Effector memory CD4-positive, alpha-beta T cell (primary cell): Measurements from ENCODE around the gene AHNAK.
"Not testable (repeated sequence)": the region's sequence is repeated elsewhere in the genome, so short reads cannot be mapped to it uniquely, and the experiment has no call there.

ENCODE experiments used
- DNase-seq, 3 donors: peaks; one replicate each; pipeline ENCODE4 v3.0.0-alpha.2; 2020
- H3K27ac ChIP-seq: 2 replicates; pipeline ENCODE4 v1.7.0; 2013; ENCODE audit warnings: mild to moderate bottlenecking, low read length, moderate library complexity; ENCODE audit not compliant: insufficient read depth, poor library complexity, severe bottlenecking
- H3K27me3 ChIP-seq: replicated peaks from 2 replicates; pipeline ENCODE4 v1.7.0; 2013; ENCODE audit warnings: mild to moderate bottlenecking, low read length; ENCODE audit not compliant: insufficient read depth, control insufficient read depth, poor library complexity, severe bottlenecking
- H3K36me3 ChIP-seq: 2 replicates; pipeline ENCODE4 v1.7.0; 2013; ENCODE audit warnings: mild to moderate bottlenecking, low read length, moderate library complexity; ENCODE audit not compliant: control insufficient read depth, insufficient read depth
- H3K4me1 ChIP-seq: 2 replicates; pipeline ENCODE4 v1.7.0; 2013; ENCODE audit warnings: low read length, mild to moderate bottlenecking; ENCODE audit not compliant: control insufficient read depth, insufficient read depth, poor library complexity, severe bottlenecking
- H3K4me3 ChIP-seq: 2 replicates; pipeline ENCODE4 v1.7.0; 2013; ENCODE audit warnings: low read length, low read depth, mild to moderate bottlenecking; ENCODE audit not compliant: insufficient read depth, poor library complexity, severe bottlenecking
- H3K9me3 ChIP-seq: 2 replicates; pipeline ENCODE4 v1.7.0; 2013; ENCODE audit warnings: mild to moderate bottlenecking, low read length, moderate library complexity; ENCODE audit not compliant: control insufficient read depth

AHNAK gene

GRCh38 chr11:62581735-62582134 lies 35.1 kb upstream of the AHNAK start:
- H3K4me1 ChIP-seq, H3K4me3 ChIP-seq, H3K27me3 ChIP-seq, H3K9me3 ChIP-seq, DNase-seq, H3K27ac ChIP-seq: not testable (repeated sequence)
- peaks cover 48% of the 10 kb centered on the region for H3K36me3 ChIP-seq

- Histone ChIP-seq H3K9me3 (no peaks in the 10 kb centered on the region), H3K4me3 (no peak overlapping the region), H3K36me3 (peaks cover 46% of the 10 kb centered on the region), H3K27ac (no peak overlapping the region), H3K4me1 (no peaks in the 10 kb centered on the region), H3K27me3 (no peaks in the 10 kb centered on the region)
- no peak for DNase-seq
These were observed 34.5 kb upstream of the AHNAK start for GRCh38 chr11:62580959-62581715.

- no peaks in the 10 kb centered on the region for H3K4me1 ChIP-seq
- DNase-seq, result no peak
- peaks cover 36% of the 10 kb centered on the region for H3K36me3 ChIP-seq
- no peaks in the 10 kb centered on the region for H3K27me3 ChIP-seq
- H3K4me3 ChIP-seq, result no peak overlapping the region
- no peaks in the 10 kb centered on the region for H3K9me3 ChIP-seq
- no peak overlapping the region for H3K27ac ChIP-seq
These were observed 32.6 kb upstream of the AHNAK start for GRCh38 chr11:62579252-62579651.

GRCh38 chr11:62578541-62578940 lies 31.9 kb upstream of the AHNAK start:
- Histone ChIP-seq H3K4me3 (no peak overlapping the region), H3K27ac (no peak overlapping the region), H3K27me3 (no peaks in the 10 kb centered on the region), H3K36me3 (peaks cover 34% of the 10 kb centered on the region), H3K9me3 (no peaks in the 10 kb centered on the region), H3K4me1 (no peaks in the 10 kb centered on the region)
- DNase-seq, result no peak

GRCh38 chr11:62577046-62577714 lies 30.6 kb upstream of the AHNAK start:
- H3K36me3 ChIP-seq, result peaks cover 30% of the 10 kb centered on the region
- no peak overlapping the region for H3K27ac ChIP-seq
- no peak for DNase-seq
- no peak overlapping the region for H3K4me3 ChIP-seq
- H3K4me1 ChIP-seq, result peaks cover 12% of the 10 kb centered on the region
- no peaks in the 10 kb centered on the region for H3K27me3 ChIP-seq
- H3K9me3 ChIP-seq, result no peaks in the 10 kb centered on the region

- Histone ChIP-seq H3K9me3 (no peaks in the 10 kb centered on the region), H3K27ac (no peak overlapping the region), H3K4me3 (no peak overlapping the region), H3K36me3 (peaks cover 34% of the 10 kb centered on the region), H3K27me3 (no peaks in the 10 kb centered on the region), H3K4me1 (peaks cover 15% of the 10 kb centered on the region)
- no peak for DNase-seq
These were observed 29.2 kb upstream of the AHNAK start for GRCh38 chr11:62575837-62576236.

- no peak overlapping the region for H3K4me3 ChIP-seq
- H3K27ac ChIP-seq, result no peak overlapping the region
- DNase-seq, result no peak
- H3K36me3 ChIP-seq, result peaks cover 39% of the 10 kb centered on the region
- H3K27me3 ChIP-seq, result no peaks in the 10 kb centered on the region
- peaks cover 15% of the 10 kb centered on the region for H3K4me1 ChIP-seq
- no peaks in the 10 kb centered on the region for H3K9me3 ChIP-seq
These were observed 28.6 kb upstream of the AHNAK start for GRCh38 chr11:62575156-62575555.

- Histone ChIP-seq H3K27me3 (no peaks in the 10 kb centered on the region), H3K4me3 (peak overlapping the region; percentile 84), H3K27ac (peak overlapping the region; percentile 79), H3K9me3 (no peaks in the 10 kb centered on the region), H3K4me1 (peaks cover 15% of the 10 kb centered on the region), H3K36me3 (peaks cover 45% of the 10 kb centered on the region)
- no peak for DNase-seq
These were observed 27.9 kb upstream of the AHNAK start for GRCh38 chr11:62574363-62575071.

GRCh38 chr11:62573592-62574362 lies 27.2 kb upstream of the AHNAK start, which contains the start of gene EEF1G:
TSS of gene EEF1G (minus strand) at chr11:62573891. CDS start at chr11:62573842, 49 bp downstream.
- DNase-seq, result peak; percentile 96 to 98 (median 98)
- Histone ChIP-seq H3K36me3 (peaks cover 39% of the 10 kb centered on the region), H3K27me3 (no peaks in the 10 kb centered on the region), H3K9me3 (no peaks in the 10 kb centered on the region), H3K4me3 (peak within 1 kb of the TSS; percentile 97), H3K27ac (peak within 1 kb of the TSS; percentile 84), H3K4me1 (peaks cover 15% of the 10 kb centered on the region)
